OCI-M2 (cell line): Measurements from ENCODE around the gene ADPRH.

ENCODE experiments used
- DNase-seq: peaks from one replicate; lab custom pipeline; 2025; ENCODE audit not compliant: unreplicated experiment; lab: John Stamatoyannopoulos, UW

ADPRH gene

DNA sequence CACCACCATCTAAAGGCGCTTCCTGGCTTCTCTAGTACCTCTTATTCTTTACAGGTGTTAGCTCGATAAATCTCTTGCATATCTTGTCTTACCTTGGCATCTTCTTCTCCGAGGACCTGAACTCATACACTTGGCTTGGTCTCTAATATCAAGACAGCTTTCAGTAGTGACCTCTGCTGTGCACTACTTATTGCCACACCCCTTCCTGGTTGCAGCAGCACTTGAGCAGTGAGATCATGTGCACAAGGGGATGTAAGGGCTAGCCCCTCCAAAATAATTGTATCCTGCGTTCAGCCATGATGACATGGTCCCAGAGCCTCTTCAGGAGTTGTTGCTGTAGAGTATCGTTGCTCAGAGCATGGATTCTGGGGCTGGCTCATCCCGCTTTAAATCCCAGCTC, 17.1 kb downstream of the ADPRH start:
- DNase-seq: no peak

DNA sequence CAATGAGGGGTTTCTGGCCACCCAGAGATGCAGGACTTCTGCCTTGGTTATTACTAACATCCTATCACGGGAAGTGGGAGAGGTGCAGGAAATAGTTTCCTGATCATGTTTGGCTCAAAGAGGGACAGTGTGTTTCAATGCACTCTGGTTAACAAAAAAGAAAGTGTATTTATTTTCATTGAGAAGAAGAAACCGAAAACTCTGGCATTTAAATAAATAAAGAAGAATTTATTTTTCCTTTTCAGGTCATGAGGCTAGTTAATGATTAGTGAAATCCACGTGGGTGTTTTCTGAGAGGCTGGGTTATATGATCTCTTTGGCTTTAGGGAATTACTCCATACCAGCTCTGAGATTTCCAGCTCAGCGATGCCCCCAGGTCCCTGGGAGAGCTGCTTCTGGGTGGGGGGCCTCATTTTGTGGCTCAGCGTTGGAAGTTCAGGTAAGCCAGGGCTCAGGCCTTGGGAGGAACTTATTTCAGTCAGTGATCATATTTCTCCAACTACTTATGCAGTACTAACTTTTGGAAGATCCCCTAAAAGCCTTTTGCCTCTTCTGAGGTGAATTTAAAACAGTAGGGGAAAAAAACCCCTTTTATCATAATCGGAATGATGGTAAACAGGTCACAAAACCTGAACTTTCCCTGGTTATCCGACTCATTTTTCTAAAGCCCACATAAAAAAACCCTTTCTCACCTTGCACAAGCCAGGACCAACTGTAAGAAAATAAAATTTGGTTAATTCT, 18.4 kb downstream of the ADPRH start, which contains the start of gene PLA1A:
TSS of gene PLA1A (plus strand) at position 338 of the 741 bp plus-strand sequence. CDS start at position 367, 29 bp downstream.
- no peak for DNase-seq

DNA sequence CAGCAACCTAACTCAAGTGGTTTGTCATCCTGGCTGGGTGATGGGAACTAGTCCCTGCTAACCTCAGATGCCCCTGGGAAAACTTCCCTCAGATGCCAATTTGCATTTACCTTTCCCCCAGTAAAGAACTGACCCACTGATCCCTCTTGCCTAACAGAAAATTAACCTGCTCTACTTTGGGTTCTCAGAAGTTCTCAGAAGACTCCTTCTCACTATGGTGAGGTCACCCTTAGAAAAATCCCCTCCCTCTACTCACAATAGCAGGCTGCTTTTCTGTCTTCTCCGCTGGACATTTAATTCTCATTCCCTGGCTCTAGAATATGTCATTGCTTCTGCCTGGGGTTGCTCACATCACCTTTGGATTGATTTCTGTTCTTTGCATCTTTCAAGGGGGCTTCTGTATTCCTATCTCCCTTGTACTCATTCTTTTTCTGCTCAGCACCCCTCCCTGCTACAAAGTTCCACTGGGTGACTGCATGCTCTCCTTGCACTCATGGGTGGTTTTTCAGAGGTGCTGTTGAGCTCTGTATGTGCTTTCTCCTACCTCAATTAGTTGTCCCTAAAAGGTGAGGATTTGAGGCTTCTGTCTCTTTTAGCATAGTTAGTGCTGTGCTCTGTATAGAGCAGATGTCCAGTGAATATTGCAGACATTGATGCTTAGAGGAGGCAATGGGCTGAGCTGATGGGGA, 19.3 kb downstream of the ADPRH start:
- DNase-seq: no peak

DNA sequence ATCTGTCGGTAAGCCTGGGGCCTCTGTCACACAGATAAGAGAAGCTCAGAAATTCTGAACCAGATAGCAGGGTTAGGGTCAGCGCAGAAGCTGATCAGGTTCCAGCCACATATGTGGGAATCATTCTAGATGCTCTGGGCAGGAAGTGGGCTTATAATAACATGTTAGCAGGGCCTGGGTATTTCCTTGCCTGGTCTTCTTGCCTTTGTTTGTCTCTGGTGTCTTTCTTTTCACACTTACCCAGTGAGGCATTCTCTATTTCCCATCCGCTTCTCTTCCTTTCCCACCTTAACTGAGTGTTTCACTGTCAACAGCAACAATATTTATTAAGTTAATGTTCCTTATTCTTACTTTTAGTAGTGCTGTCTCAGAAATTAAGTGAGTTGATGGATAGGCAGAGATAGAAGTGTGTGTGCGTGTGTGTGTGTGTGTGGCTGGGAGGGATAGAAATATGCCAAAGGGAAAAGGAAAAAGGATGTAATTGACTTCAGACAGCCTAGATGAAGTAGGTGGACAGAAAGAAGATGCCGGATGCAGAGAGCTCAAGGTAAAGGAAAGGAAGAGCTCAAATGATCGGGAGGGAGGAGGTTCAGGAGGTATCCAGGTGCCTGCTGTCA, 20.4 kb downstream of the ADPRH start:
- DNase-seq: no peak

DNA sequence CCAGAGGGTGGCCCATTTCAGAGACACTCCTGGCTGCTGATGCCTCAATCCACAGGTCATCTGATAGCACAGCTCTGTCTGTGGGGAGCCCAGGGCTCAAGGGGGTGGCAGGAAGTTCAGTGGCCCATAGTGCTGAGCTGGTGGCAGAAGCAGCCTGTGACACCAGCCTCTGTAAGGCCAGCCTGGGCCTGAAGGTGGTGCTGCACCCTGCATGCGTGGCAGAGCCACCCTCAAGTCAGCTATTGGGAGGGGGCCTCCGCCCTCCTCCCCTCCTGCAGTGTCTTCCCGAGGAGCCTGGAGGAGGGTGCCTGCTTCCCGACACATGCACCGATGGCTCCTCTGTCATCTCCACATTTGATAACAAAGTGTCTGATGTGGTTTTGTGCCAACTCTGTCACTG, 21.4 kb downstream of the ADPRH start:
- DNase-seq: no peak

DNA sequence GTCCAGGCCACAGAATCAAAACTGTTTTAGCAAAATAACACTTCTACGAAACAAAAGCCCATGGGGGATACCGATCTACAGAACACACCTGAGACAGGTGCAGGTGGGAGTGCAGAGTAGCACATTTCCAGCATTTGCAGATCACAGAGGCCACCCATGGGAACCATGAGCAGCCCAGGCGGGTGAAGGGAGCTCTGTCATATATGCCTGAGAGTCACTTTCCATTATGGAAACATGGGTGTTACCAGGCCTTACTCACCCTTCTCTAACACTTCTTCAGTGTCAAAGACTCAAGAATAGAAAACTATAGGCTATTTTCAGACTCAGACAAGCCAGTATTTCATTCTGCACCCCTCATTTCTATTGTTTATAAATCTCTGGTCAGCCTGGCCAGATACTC, 21.9 kb downstream of the ADPRH start:
- DNase-seq: no peak

DNA sequence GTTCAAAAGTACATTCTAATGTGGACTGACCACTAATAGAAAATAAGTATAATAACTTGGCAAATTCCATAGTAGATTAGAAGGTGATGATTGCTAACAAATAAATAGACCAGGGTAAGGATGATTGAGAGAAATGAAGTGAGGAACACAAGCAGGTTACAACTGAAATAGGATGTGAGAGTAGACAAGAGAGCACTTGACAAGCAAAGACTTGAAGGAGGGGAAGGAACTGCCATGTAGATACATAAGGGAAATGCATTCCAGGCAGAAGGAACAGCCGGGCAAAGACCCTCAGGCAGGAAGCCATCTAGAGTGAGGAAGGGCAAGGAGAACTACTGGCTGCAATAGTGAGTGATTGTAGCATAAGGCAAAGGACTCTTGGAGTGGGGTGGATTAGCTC, 23.4 kb downstream of the ADPRH start:
- DNase-seq: no peak

DNA sequence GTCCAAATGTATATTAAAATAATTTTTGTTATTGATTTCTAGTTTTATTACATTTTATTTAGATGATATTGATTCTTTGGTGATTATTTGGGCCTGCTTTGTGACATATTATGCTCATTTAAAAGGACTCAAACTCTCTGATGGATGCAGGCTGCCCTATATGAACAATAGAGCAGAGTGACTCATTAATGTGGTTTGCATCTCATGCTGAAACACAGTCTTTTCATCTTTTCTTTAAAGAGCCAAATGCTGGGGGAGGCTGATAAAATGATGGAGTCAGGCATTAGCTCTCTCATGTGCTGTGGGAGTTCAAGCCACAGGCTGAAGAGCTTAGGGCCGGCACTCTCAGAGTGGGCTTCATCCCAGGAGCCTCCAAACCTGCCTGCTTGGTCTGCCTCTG, 25.6 kb downstream of the ADPRH start:
- DNase-seq: no peak

DNA sequence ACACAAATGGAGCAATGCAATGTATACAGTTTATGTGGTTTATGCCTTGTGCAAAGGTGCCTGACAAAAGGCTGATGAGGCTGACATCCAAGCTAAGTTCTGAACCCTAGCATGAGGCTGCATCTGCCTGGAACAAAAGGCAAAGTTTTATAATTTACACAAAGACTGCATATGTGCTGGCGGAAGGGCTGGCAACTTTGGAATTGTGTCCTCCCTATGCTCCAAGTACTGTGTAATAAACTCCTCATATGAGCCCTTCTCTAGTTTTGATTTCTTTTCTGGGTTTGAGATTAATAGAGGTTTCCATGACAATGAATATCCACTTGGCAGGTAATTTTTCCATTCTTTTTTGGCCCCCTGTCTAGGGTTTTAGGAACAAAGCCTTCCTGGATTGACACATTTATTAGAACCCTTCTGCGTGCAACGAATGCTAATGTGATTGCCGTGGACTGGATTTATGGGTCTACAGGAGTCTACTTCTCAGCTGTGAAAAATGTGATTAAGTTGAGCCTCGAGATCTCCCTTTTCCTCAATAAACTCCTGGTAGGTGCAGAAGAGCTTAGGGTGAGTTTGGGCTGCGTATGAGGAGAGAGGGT, 29.2 kb downstream of the ADPRH start:
- no peak for DNase-seq

DNA sequence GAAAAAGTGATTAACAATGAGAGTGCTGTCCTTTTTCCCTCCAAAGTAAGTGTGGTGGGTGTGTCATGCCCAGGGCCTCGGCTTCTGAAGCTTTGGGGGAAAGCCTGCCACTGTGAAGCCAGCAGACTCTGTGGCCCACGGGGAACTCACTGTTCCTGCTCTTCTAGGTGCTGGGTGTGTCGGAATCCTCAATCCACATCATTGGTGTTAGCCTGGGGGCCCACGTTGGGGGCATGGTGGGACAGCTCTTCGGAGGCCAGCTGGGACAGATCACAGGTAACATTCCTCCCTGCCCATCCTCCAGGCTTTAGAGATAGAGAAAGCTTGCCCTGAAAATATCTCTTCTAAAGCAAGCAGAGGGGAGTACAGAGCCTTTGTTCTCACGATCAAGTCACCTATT, 30.0 kb downstream of the ADPRH start:
- no peak for DNase-seq

DNA sequence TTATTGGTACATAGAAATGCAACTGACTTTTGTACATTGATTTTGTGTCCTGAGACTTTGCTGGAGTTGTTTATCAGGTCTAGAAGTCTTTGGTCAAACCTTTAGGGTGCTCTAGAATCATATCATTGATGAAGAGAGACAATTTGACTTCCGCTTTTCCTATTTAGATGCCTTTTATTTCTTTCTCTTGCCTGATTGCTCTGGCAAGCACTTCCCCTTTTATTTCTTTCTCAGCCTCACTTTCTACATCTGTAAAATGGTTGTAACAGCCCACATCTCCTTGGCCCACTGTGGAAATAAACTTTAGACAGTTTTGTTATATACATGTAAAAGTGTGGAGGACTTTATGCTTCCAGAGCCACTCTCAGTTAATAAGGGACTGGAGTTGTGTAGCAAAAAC, 32.4 kb downstream of the ADPRH start:
- no peak for DNase-seq

DNA sequence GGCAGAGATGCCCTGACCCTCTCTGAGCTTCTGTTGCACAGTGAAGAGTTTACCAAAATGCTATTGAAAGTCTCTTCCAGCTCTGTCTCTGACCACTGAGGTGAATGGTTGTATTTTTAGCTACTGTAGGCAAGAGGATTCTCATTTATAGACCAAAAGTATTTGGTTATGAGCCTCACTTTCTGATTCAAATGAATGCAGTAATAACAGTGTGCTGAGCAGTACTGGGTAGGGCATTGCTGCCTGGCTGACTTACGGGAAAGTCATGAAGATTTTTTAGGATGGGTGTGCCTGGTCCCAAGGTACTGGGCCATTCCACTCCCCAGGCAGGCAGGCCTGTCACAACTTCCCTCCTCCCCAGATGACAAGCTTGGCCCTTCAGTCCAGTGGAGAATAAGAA, 33.9 kb downstream of the ADPRH start:
- DNase-seq: no peak

DNA sequence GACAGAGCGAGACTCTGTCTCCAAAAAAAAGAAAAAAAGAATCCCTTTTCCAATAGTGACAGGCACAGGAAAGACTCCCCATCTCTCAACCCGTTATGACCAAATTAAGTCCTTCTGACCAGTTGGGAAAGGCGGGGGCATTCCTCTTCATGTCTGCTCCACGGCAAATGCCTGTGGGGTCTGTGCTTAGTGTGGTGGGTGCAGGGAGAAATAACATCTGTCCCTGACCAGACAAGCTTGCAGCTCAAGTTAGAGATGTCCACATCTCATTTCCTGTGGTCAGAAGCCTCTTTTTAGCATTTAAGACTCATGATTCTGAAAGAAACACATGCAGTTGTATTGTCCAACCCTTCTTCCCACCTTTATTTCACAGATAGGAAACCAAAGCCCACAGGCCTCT, 34.6 kb downstream of the ADPRH start:
- DNase-seq: no peak

DNA sequence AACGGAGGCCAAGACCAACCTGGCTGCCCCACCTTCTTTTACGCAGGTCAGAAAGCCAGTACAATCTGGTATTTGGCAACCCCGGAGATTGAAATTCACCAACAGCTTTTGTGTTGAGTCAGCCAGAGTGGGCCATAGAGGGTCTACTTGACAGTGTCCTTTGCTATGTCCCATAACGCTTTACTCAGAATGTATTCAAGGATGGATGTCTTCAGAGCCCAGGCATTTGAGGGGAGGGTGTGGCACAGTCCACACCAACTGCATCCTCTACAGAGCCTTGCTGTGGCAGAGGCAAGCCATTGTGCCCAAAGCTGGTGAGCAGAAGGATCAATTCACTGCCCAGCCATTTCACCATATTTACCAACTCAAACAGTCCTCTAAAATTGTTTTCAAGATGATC, 36.8 kb downstream of the ADPRH start:
- no peak for DNase-seq

DNA sequence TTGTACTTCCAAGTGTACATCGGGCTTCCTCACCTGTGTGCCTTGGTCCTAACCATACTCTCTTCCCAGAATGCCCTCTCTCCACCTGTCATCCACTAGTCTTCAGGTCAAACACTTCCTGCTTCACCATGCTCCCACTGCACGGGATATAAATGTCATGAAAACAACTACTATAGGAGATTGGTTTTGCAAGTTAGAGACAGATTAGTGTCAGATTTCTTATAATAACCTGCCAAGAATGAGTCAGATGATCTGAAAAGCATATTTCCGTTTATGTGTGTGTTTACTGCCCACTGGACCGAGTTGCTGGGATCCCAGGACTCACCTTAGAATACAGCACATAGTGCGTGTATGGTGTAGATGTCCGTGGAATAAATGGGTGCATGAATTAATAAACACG, 39.8 kb downstream of the ADPRH start:
- DNase-seq: no peak

DNA sequence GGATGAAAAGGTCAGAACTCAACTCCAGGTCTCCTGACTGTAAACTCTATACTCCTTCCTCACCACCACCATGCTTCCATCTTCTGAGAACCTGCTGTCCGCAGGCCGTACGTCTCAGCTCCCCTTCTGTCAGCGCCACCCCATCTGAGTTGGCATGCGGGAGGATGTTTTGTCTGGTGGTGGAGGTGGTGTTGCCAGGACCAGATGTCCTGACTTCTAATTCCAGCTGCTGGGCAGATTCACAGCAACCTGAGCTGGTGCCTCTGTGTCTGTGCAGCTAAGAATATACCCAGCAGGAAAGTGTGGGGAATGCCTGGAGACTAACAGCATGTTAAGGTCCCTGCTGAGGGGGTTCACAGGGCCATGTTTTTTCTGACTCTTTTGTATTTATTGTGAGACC, 41.6 kb downstream of the ADPRH start:
- DNase-seq: no peak

DNA sequence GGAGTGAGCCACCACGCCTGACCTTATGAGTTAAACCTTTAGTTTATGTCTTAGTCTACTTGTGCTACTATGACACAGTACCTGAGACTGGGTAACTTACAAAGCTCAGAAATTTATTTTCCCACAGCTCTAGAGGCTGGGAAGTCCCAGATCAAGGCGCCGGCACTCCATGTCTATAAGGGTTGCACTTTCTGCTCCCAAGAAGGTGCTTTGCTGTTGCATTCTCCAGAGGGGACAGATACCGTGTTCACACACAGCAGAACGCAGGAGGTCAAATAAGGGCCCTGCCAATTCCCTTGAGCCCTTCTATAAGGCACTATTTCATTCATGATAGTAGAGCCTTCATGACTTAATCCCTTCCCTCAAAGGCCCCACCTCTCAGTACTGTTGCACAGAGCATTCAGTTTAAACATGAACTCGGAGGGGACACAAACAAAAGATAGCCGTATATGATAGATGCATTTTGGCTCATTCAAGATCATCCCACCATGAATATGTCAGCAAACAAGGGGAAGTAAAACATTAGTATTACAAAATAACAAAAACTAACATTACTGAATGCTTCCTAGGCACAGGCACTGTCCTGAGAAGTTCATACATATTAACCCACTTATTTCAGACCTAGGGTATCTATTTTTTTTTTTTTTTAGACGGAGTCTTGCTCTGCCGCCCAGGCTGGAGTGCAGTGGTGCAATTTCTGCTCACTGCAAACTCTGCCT, 44.9 kb downstream of the ADPRH start:
- DNase-seq: no peak

DNA sequence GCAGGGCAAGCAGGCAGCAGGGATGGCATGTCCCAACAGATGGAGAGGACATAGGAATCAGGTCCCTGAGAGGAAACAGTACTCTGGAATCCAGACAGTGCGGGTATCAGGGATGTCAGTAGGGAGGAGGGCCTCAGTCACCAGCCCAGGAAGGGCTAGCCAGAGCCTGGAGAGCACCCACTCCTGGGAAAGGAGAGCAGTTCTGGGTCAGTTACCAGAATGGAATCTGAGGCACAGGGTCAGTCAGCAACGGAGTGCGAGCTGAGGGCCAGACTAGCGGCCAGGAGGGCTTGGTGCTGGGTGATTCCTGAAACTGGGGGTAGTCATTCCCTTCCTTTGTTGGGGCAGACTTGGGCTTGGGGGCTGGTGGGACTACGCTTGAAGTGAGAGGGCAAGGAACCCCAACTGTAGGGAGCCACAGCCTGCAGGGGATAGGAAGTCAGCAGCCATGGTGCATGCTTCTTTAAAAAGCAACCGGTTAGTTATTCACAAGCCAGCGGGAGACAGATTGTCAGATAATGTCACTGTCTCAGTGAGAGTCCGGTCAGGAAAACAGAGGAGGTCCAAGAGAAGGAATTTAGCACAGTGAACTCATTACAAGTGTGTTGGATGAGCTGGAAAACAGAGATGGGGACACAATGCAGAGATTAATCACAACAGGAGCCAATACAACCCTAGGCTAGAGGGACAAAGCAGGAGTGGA, 46.3 kb downstream of the ADPRH start:
- DNase-seq: no peak

DNA sequence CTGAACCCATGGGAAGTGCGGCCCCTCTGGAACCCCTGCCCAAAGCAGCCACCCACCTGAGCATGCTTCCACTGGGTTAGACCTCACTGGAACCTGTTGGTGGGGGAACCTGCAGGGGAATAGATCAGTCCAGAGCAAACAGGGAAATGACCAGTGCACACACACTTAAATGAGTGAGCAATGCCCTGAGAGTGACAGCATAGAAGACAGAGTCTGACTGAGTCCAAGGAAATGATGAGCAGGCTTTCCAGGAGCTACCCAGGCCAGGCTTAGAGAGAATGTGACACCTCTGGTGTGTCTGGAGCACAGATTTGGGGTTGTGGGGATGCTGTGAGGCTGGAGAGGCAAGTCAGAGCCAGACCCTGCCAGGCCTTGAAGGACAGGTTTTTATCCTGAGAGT, 46.9 kb downstream of the ADPRH start:
- no peak for DNase-seq

DNA sequence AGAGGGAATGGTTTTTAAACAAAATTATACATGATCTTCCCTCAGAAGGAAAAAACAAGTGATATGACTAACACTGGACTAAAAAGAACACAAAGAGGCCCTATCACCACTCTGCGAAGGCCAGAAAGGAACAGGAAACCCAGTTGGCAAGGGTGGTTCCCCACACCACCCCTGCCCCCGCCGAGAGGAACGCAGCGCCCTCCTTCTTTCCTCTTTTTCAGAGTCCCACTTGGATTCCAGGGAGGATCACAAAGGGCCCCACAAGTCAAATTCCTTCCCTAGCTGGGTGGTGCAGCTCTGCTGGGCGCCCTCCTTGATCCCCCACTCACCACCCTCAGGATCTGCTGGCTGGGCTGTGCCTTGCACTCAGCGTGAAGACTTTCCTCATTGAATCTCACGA, 48.2 kb downstream of the ADPRH start:
- DNase-seq: no peak

DNA sequence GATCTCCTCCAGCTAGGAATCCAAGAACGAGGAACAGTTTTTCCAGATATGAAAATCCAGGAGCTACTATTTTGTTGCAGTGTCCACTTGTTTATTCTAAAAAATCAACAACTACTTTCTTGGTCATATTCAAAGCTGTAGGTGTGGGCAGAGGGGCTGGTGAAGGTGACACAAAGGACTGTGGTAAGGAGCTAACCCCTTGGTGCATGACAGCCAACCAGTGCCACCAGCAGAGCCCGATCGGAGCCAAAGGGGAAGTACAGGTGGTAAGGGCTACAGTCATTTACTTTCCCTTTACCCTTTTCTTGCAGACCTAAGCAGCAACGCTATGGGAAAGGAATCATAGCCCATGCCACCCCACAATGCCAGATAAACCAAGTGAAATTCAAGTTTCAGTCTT, 49.1 kb downstream of the ADPRH start:
- no peak for DNase-seq
